Measurements from ENCODE around the gene CSF2RB. TPM values are rescaled to one million over a fixed set of nuclear protein-coding genes. Genes with fewer than 3 reads are reported as not detected.

CSF2RB gene
- total RNA-seq, 3 donors from 2014 or later, result 1.3 to 2.7 (median 2.5) TPM

GRCh38 chr22:36933629-36934417 lies 20.4 kb downstream of the CSF2RB start:
- Mint-ChIP-seq H3K36me3 (ENCODE audit: insufficient read depth) (no peaks in the 10 kb centered on the region), H3K9me3 (no peaks in the 10 kb centered on the region), H3K27me3 (ENCODE audit: low read depth) (no peaks in the 10 kb centered on the region), H3K4me3 (no peak overlapping the region), H3K4me1 (ENCODE audit: low read depth) (no peaks in the 10 kb centered on the region)
- ATAC-seq, result no peak
- no peak for DNase-seq

GRCh38 chr22:36934418-36935312 lies 21.2 kb downstream of the CSF2RB start:
- no peak for ATAC-seq
- H3K9me3 Mint-ChIP-seq, result no peaks in the 10 kb centered on the region
- H3K27me3 Mint-ChIP-seq (ENCODE audit: low read depth), result no peaks in the 10 kb centered on the region
- H3K36me3 Mint-ChIP-seq (ENCODE audit: insufficient read depth), result no peaks in the 10 kb centered on the region
- no peaks in the 10 kb centered on the region for H3K4me1 Mint-ChIP-seq (ENCODE audit: low read depth)
- no peak for DNase-seq
- H3K4me3 Mint-ChIP-seq, result no peak overlapping the region

- Mint-ChIP-seq H3K9me3 (no peaks in the 10 kb centered on the region), H3K27me3 (ENCODE audit: low read depth) (no peaks in the 10 kb centered on the region), H3K36me3 (ENCODE audit: insufficient read depth) (no peaks in the 10 kb centered on the region), H3K4me1 (ENCODE audit: low read depth) (no peaks in the 10 kb centered on the region), H3K4me3 (no peak overlapping the region)
- DNase-seq, result no peak
- ATAC-seq, result no peak
Observed at GRCh38 chr22:36935313-36935610, 21.8 kb downstream of the CSF2RB start.

GRCh38 chr22:36935694-36936093 lies 22.3 kb downstream of the CSF2RB start:
- ATAC-seq (no peak), DNase-seq (no peak)
- no peaks in the 10 kb centered on the region for H3K9me3 Mint-ChIP-seq
- H3K36me3 Mint-ChIP-seq (ENCODE audit: insufficient read depth), result no peaks in the 10 kb centered on the region
- H3K27me3 Mint-ChIP-seq (ENCODE audit: low read depth), result peaks cover 1% of the 10 kb centered on the region
- no peak overlapping the region for H3K4me3 Mint-ChIP-seq
- H3K4me1 Mint-ChIP-seq (ENCODE audit: low read depth), result peaks cover 3% of the 10 kb centered on the region

GRCh38 chr22:36936362-36937116 lies 23.1 kb downstream of the CSF2RB start:
- H3K27me3 Mint-ChIP-seq (ENCODE audit: low read depth), result peaks cover 1% of the 10 kb centered on the region
- ATAC-seq (no peak), DNase-seq (no peak)
- H3K4me1 Mint-ChIP-seq (ENCODE audit: low read depth), result peaks cover 6% of the 10 kb centered on the region
- H3K36me3 Mint-ChIP-seq (ENCODE audit: insufficient read depth), result no peaks in the 10 kb centered on the region
- H3K9me3 Mint-ChIP-seq, result no peaks in the 10 kb centered on the region
- H3K4me3 Mint-ChIP-seq, result no peak overlapping the region

GRCh38 chr22:36937319-36938027 lies 24.0 kb downstream of the CSF2RB start:
- Mint-ChIP-seq H3K4me1 (ENCODE audit: low read depth) (peaks cover 6% of the 10 kb centered on the region), H3K27me3 (ENCODE audit: low read depth) (peaks cover 1% of the 10 kb centered on the region), H3K36me3 (ENCODE audit: insufficient read depth) (no peaks in the 10 kb centered on the region), H3K9me3 (no peaks in the 10 kb centered on the region), H3K4me3 (no peak overlapping the region)
- no peak for DNase-seq
- ATAC-seq, result no peak

GRCh38 chr22:36938028-36938425 lies 24.6 kb downstream of the CSF2RB start:
- Mint-ChIP-seq H3K36me3 (ENCODE audit: insufficient read depth) (no peaks in the 10 kb centered on the region), H3K4me3 (no peak overlapping the region), H3K27me3 (ENCODE audit: low read depth) (peaks cover 1% of the 10 kb centered on the region), H3K9me3 (no peaks in the 10 kb centered on the region), H3K4me1 (ENCODE audit: low read depth) (peaks cover 6% of the 10 kb centered on the region)
- DNase-seq (no peak), ATAC-seq (no peak)

GRCh38 chr22:36938886-36939285 lies 25.5 kb downstream of the CSF2RB start:
- DNase-seq (no peak), ATAC-seq (no peak)
- H3K36me3 Mint-ChIP-seq (ENCODE audit: insufficient read depth), result no peaks in the 10 kb centered on the region
- peaks cover 6% of the 10 kb centered on the region for H3K4me1 Mint-ChIP-seq (ENCODE audit: low read depth)
- no peaks in the 10 kb centered on the region for H3K9me3 Mint-ChIP-seq
- H3K27me3 Mint-ChIP-seq (ENCODE audit: low read depth), result peaks cover 1% of the 10 kb centered on the region
- no peak overlapping the region for H3K4me3 Mint-ChIP-seq

- DNase-seq (no peak), ATAC-seq (no peak)
- Mint-ChIP-seq H3K4me1 (ENCODE audit: low read depth) (peaks cover 6% of the 10 kb centered on the region), H3K4me3 (no peak overlapping the region), H3K9me3 (no peaks in the 10 kb centered on the region), H3K27me3 (ENCODE audit: low read depth) (peaks cover 1% of the 10 kb centered on the region), H3K36me3 (ENCODE audit: insufficient read depth) (no peaks in the 10 kb centered on the region)
Observed at GRCh38 chr22:36940676-36941075, 27.2 kb downstream of the CSF2RB start.

- ATAC-seq, result no peak
- H3K36me3 Mint-ChIP-seq (ENCODE audit: insufficient read depth), result no peaks in the 10 kb centered on the region
- H3K27me3 Mint-ChIP-seq (ENCODE audit: low read depth), result peaks cover 1% of the 10 kb centered on the region
- no peaks in the 10 kb centered on the region for H3K9me3 Mint-ChIP-seq
- H3K4me1 Mint-ChIP-seq (ENCODE audit: low read depth), result peaks cover 6% of the 10 kb centered on the region
- no peak overlapping the region for H3K4me3 Mint-ChIP-seq
- DNase-seq, result no peak
Observed at GRCh38 chr22:36942556-36942955, 29.1 kb downstream of the CSF2RB start.

GRCh38 chr22:36946421-36947158 lies 33.2 kb downstream of the CSF2RB start:
- H3K4me3 Mint-ChIP-seq, result no peak overlapping the region
- DNase-seq (no peak), ATAC-seq (no peak)
- H3K36me3 Mint-ChIP-seq (ENCODE audit: insufficient read depth), result no peaks in the 10 kb centered on the region
- peaks cover 10% of the 10 kb centered on the region for H3K27me3 Mint-ChIP-seq (ENCODE audit: low read depth)
- no peaks in the 10 kb centered on the region for H3K4me1 Mint-ChIP-seq (ENCODE audit: low read depth)
- no peaks in the 10 kb centered on the region for H3K9me3 Mint-ChIP-seq

GRCh38 chr22:36948273-36949225 lies 35.1 kb downstream of the CSF2RB start:
- H3K36me3 Mint-ChIP-seq (ENCODE audit: insufficient read depth), result no peaks in the 10 kb centered on the region
- H3K27me3 Mint-ChIP-seq (ENCODE audit: low read depth), result peaks cover 13% of the 10 kb centered on the region
- no peaks in the 10 kb centered on the region for H3K9me3 Mint-ChIP-seq
- H3K4me3 Mint-ChIP-seq, result no peak overlapping the region
- no peak for DNase-seq
- ATAC-seq, result no peak
- H3K4me1 Mint-ChIP-seq (ENCODE audit: low read depth), result no peaks in the 10 kb centered on the region
